GM03348 (cell line): Measurements from ENCODE around the gene NLRP9.

Source experiments
- DNase-seq: peaks from one replicate; pipeline ENCODE4 v3.0.0; 2012; ENCODE audit warnings: low spot score

The NLRP9 gene

DNA sequence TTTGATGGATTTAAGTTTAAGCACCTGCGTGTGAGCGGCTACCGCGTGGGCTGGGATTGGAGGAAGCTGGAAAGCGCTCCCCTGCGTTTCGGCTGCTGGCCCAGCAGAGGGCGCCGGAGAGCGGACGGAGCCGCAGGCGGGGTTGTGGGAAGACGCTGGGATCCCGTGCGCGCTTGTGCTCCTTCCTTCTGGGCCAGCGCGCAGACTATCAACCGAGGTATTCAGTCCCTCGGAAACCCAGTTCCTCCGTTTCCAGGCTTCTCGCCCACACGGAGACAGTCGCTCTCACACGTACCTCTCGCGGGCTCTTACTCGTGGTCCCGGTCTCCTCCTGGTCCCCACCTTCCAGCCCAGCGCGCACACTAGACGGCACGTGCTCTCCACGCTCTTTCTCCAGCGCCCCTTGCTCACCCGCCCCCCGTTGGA, 34.4 kb downstream of the NLRP9 start:
- DNase-seq: peak; percentile 65

DNA sequence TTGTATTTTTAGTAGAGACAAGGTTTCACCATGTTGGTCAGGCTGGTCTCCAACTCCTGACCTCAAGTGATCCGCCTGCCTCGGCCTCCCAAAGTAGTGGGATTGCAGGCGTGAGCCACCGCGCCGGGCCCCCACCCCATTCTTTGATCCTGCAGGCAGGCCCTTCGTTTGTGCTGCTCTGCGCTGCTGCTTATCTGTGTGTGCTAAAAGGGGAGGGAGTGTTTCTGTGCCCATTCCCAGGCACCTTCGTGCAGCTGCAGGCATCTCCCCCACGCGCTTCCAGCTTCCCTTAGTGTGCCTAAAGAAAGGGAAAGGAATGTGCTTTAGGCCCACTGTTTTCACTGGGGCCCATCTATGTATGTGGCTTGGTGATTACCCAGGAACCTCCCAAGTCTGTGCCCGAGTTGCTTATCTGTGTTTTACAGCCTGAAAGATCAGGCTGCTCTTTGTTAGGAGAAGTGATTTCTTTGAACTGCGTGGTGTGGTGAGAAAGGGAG, 36.0 kb downstream of the NLRP9 start:
- no peak for DNase-seq

DNA sequence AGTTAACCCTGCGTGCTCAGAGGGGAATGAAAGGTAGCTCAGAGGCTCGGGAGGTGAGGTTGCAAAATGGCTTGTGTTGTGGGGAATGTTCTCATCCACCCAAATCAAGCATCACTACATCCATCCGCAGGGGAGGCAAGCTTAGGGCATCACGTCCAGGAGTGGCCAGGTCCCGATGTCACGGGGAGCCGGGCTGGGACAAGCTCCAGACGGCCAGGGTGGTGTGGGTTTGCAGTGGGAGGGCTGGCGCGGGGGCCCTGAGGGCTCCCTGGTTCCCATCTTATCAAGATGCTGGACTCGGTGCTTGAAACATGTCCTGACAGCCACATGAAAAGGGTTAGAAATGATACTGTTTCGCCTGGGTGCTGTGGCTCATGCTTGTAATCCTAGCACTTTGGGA, 37.4 kb downstream of the NLRP9 start:
- DNase-seq: no peak

DNA sequence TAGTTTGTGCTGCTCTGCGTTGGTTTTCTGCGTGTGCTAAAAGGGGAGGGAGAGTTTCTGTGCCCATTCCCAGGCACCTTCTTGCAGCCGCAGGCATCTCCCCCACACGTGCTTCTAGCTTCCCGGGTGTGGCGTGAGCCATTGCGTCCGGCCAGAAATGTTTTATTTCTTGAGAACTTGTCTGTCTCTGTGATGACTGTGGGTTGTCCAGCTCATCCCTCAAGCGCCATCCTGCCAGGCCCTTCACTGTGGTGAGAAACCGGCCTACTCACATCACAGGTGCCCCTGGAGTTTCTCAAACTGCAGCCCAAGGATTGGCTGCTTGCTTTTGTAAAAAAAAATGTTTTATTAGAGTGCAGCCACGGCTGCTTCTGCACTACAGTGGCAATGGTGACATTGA, 39.0 kb downstream of the NLRP9 start:
- DNase-seq: no peak

DNA sequence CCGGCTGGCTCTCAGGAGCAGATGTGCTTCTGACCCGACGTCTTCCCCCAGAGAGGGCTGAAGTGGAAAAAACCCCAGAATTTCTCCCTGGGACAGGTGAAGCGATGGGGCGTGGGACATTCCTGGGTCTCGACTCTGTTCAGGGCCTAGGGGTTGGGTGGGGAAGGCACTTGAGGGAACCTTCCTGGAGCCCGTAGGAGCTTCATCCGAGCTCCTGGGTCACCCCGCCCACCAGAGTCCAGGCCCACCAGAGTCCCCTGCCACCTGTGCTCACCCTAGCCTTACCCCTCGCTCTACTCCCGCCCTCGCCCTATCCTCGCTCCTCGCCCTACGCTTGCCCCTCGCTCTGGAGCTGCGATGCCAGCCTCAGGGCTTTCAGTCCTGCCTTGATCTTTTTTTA, 39.9 kb downstream of the NLRP9 start:
- no peak for DNase-seq

DNA sequence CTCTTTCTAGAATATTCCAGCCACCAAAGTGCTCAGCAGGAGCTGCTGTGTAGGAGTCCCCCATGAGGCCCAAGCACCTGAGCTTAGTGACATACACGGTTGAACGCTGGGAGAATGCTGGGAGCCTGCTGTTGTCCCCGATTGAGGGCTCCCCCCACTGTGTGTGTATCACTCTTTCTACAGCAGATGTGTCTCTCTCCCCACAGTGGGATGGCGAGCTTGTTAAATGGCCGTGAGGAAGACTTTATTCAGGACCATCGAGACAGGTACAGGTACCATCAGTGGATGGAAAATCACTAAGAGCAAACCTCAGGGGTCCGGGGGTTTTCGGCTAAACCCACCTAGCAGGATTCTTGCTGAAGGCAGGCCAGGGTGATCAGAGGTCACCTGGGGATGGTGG, 40.5 kb downstream of the NLRP9 start:
- no peak for DNase-seq

DNA sequence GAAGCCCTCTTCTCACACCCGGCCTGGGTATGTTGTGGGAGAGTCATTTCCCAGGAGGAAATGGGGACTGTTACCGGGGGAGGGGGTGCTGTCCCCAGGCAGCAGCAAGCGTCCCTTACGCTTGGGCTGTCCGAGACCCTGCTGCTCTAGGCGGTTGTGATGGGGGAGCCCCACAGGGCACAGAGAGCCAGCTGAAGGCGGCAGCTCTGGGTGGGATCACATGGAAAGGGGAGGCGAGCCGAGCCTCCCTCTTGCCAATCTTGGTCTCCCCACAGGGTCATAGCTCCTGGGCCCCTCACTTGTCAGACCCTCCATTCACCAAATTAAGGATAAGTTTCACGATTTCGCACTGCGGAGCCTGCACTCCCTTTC, 41.1 kb downstream of the NLRP9 start:
- DNase-seq: no peak

DNA sequence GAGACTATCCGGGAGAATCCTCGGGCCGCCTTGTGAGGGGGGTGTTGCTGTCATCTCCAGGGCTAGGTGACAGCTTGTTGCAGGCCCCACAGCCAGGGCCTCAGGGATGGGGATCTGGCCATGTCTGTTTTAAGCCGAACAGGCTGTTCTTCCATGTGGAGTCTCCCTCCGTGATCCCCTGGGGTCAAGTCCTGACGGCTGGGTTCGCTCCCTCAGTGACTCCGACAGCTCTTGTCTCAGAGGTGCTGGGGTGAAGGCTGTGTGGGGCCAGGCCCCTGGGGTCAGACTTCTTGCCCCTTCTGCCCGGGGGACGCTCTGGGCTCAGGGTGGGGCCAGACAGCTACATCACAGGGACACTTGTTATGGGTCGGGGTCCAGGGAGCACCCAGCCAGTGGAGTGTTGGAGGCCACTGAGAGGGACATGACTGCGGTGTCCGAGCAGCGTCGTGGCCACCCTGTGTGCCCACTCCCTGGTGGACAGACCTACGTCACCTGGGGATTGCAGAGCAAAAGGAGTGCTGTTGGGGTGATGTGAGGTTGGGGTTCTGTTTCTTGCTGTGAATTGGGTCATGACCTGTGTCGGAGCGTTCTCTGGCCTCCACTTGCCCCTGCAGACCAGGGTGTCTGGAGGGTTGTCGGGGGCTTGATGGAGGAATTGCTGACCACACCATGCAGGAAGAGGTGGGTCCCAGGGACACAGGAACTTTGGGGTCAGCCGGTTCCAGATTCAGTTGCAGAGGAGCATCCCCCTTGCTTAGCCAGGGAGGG, 41.7 kb downstream of the NLRP9 start:
- DNase-seq: no peak

DNA sequence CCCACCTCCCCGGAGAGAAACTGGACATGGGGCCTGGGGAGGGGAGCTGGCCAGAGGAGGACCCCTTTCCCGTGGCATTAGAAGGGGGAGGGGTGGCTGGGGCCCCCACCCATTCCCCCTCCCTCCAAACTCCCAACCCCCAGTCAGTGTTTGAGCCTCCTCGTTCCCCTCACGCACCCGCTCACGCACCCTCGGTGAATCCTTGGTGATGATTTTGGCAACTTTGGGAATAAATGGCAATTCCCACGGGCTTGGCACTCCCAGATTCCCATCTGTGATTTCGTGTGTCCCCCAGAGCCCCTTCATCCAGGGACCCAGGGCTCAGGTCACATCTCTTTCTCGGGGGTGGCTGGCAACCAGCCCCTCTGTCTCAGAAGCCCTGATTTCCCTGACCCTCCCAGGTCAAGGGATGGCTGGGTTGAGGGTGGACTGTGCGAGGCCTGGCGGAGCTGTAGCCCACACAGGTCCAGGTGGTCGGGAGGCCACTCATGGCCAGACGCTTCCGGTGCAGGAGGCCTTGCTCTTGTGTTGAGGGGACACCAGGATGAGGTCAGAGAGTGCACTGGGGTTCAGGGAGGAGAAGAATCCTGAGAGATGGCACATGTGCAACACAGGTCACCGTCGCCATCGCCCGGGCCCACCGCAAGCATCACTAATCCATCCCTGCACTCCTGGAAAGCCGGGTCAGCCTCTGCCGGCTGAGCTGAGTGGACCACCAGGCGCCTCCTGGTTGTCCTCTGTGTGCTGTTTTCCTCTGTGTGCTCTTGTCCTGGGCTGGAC, 42.5 kb downstream of the NLRP9 start:
- no peak for DNase-seq

DNA sequence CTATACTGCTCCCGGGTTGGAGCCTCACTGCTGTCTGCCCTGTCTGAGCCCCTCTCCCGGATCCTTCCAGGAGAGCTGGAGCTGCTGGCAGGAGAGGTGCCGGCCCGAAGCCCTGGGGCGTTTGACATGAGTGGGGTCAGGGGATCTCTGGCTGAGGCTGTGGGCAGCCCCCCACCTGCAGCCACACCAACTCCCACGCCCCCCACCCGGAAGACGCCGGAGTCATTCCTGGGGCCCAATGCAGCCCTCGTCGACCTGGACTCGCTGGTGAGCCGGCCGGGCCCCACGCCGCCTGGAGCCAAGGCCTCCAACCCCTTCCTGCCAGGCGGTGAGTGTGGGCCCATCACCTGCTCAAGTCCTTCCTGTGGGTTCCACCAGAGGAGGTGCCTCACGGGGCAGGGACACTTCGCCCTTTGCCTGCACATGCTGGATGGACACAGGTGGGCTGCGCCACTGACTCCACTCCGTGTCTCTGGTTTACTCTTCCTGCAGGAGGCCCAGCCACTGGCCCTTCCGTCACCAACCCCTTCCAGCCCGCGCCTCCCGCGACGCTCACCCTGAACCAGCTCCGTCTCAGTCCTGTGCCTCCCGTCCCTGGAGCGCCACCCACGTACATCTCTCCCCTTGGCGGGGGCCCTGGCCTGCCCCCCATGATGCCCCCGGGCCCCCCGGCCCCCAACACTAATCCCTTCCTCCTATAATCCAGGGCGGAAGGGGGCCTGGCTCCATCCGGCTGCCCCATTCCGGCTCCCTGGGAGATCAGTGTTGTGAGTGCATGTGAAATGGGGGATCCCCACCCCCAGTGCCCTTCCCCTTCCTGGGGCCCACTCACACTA, 43.3 kb downstream of the NLRP9 start:
- no peak for DNase-seq

DNA sequence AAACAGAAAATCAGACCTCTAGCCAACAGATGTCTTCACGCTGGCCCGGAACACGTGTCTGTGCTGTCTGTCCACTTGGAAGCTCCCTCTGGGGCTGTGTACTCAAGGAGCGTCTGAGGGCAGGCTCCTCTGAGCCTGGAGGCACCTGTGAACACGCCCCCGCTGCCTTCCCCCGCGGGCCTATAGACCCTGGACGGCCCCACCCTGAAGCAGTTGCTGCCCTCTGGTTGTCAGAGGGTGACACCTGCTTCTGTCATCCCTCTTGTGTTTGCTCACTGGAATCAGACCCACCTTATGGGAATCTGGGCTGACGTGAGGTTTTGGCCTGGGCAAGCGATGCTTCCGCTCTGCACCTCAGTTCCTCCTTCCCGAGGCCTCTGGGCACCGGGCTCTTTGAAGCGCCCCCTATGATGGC, 44.0 kb downstream of the NLRP9 start:
- DNase-seq: no peak

DNA sequence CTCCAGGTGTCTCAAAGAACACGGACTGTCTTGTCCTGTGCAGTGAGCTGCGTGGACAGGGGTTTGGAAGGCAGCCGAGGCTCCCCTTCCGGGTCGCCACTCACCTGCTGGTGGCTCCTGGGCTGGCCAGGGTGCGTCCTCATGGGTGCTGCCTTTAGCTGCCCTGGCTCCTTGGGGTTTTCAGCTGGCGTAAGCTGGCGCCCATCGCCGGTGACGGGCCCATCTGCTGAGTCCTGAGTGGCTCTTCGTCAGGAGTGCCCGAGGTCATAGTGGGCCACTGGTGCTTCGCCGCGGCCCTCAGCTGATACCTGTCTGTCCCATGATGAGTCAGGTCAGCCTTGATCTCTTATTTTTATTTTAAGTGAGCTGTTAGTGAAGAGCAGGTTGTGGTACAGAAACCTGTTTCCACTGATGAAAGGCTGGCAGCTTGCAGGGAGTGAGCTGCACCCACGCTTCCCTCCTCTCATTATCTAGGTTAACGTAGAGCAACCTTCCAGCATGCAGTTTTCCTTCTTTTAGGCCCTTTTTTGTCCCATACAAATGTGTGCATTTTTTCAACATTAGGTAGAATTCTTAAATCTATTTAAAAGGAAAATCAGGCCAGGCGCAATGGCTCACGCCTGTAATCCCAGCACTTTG, 44.7 kb downstream of the NLRP9 start:
- no peak for DNase-seq

DNA sequence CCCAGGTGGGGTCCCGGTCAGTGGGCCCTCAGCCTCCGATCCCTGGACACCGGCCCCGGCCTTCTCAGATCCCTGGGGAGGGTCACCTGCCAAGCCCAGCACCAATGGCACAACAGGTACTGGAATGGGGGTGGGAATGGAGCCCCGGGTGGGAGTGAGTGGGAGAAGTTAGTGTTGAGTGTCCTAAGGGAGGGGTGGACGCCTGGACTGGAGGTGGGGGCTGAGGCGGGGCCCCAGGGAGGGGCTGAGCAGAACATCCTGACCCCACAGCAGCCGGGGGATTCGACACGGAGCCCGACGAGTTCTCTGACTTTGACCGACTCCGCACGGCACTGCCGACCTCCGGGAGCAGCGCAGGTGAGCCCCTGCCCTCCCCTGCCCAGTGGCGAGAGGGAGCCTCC, 45.5 kb downstream of the NLRP9 start:
- no peak for DNase-seq

DNA sequence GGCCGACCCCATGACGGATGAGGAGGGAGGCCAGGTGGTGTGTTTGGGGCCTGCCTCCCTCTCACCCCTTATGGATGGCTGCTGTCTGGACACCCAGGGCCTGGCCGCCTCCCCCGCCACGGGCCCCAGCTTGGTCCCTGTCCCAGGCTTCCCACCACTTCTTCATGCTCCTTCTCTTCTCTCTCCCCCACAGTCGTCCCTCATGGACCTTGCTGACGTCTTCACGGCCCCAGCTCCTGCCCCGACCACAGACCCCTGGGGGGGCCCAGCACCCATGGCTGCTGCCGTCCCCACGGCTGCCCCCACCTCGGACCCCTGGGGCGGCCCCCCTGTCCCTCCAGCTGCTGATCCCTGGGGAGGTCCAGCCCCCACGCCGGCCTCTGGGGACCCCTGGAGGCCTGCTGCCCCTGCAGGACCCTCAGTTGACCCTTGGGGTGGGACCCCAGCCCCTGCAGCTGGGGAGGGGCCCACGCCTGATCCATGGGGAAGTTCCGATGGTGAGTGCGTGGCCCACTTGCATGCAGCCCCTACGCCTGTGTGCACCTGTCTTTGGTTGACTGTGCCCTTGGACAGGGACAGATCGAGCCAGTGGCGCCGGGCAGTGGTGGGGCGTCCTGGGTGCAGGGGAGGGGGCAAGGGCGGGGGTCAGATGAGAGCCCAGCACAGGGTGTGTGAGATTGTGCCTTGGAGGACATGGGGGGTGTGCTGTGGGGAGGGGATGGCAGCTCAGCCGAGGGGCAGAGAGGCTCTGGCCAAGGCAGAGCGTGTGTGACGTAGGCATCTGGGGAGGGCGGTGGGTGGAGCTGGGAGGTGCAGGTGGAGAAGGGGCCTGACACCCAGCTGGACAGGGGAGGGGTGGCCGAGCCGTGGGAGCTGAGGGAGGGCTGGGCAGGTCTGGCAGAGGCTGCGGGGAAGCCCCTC, 46.4 kb downstream of the NLRP9 start:
- no peak for DNase-seq

DNA sequence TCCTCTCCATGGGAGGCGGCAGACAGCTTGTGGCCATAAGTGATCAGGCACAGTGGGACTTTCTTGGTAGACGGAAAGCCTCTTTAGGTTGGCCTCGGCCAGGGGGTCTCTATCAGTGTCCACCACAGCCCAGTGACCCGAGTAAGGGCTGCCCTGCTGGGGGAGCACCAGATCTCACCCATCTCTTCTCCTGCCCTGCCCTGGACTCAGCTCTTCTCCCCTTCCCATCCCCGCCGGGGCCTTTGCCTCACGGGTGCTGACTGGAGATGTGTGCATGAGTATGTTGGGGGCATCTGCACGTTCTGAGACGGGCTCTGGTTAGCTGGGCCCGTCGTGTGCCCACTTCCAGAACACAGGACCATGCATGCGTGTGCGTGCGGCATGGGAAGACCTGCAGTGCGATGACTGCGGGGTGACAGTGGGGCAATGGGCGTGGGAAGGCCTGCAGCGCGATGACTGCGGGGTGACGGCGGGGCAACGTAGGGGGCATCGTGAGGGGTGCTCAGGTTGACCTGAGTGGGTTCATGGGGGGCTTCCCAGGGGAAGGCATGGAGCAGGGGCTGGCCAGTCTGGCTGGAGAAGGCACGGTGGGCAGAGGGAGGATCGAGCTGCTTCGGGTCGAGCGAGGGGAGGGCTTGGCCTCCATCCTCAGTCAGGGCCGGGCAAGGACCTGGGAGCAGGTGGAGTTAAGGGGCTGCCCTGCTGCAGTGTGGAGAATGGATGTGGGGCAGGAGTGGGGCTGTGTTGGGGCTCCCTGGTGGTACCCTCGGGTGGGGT, 47.2 kb downstream of the NLRP9 start:
- DNase-seq: no peak

DNA sequence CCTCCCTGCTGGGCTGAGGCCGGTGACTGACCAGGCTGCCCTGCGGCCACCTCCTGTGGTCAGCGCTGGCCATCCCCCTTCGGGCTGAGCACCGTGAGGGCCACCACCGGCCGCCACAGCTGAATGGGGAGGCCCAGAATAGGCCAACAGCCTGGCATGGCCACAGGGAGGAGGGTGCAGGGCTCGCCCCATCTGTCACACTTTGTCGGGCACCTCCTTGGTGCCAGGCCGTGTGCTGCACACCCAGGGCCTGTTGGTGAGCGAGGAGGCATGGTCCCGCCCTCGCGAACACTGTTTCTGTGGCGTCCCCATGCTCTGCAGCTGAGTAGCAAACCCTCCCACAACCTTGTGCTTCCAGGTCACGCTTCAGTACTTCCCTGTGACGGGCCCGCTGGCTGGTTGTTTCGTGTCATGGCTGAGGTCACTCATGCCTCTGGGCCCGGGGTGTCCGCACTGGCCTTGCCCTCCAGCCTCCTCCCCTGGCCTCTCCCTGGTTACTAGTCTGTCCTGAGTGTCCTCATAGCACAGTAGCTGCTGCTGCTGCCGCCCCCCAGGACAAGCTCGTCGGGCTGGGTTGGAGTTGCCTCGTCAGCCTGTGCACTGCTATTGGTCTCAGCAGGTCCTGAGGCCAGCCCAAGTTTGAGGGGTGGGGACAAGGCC, 48.0 kb downstream of the NLRP9 start:
- DNase-seq: no peak

DNA sequence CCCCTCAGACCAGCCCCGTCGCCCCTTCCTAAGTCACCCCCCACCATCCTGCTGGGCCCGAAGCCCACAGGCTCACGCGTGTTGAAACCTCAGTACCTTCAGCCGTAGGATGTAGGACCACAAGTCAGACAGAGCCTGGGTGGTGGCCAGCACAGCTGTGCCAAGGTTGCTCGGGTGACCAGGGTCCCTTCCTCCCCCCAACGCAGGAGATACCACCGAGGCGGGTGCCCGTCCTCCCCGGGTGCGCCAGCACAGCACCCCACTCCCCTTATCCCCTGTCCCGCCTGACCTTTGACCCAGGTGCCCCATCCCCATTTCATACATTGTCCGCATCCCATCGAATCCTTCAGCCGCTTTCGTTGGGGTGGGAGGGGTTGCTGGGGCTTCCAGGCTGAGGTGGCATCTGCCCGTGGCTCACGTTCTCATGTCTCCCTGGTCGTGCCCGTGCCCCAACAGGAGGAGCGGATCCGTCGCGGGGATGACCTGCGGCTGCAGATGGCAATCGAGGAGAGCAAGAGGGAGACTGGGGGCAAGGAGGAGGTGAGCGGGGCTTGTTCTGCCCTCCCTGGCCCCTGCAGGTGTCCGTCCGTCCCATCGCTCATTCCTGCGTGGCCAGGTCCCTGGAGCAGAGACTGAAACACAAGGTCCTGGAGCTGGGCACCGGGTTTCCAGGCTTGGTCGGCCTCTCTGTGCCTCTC, 48.6 kb downstream of the NLRP9 start:
- no peak for DNase-seq

DNA sequence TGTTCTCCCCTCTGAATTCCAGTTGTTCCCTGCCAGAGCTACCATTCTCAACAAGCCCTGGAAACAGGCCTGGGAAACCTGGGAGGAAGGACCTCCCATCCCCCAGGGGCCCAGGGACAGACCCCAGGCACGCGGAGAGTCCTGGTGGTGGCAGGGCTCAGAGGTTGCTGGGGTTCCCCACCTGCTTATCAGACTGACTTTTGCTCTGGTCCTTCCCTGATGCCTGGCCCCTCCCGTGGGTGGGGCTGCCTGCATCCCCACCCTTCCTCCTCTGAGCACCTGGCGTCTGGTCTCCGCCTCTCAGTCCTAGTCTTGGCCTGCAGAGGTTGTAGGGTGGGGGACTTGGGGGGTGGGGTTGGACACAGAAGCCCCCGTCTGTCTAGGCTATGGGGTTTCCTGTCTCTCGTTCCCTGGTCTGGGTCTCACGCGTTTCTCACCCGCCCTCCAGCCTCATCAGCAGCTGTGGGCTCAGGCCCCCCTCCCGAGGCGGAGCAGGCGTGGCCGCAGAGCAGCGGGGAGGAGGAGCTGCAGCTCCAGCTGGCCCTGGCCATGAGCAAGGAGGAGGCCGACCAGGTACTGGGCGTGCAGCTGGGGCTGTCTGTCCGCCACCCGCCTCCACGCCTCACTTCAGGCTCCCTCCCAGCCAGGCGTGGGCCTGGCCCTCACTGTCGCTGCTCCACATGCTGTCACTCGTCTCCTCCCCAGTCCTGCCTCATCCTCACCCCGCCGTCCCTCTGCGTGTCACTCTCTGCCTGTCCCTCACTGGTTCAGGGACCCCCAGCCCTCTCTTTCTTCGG, 49.6 kb downstream of the NLRP9 start:
- no peak for DNase-seq
